K562 (cell line): Measurements from ENCODE around the gene ADAMTS6. TPM values are rescaled to one million over a fixed set of nuclear protein-coding genes. Genes with fewer than 3 reads are reported as not detected.

Experiments
- ATF7 ChIP-seq: fragments of 450-650 bp; IDR thresholded peaks from 2 replicates; pipeline ENCODE4 v1.7.1; 2014; ENCODE audit warnings: mild to moderate bottlenecking, moderate library complexity
- BDP1 ChIP-seq: IDR thresholded peaks from 3 replicates; pipeline ENCODE4 v1.6.1; 2011; ENCODE audit not compliant: insufficient read length, insufficient read depth
- CBX1 ChIP-seq: sonication (generic); IDR thresholded peaks from 2 replicates; pipeline ENCODE4 v1.6.1; 2016; ENCODE audit warnings: antibody characterized with exemption, low read depth, mild to moderate bottlenecking
- CTCF ChIP-seq, 3 experiments: IDR thresholded peaks in 2 of 3; conservative IDR thresholded peaks in 1 of 3; 2 replicates each; pipeline ENCODE4 v1.5.1; 2011 to 2012; ENCODE audit warnings: low read length in 3 of 3, mild to moderate bottlenecking in 3 of 3, control low read depth in 2 of 3, improper control_type of control experiment in 1 of 3, inconsistent platforms in 1 of 3, low read depth in 1 of 3, mixed read lengths in 1 of 3, moderate library complexity in 1 of 3; ENCODE audit not compliant: insufficient read depth in 2 of 3
- FUS ChIP-seq: fragments of 200-400 bp; formaldehyde crosslinking; optimal IDR thresholded peaks from 2 replicates; pipeline ENCODE3; 2017; ENCODE audit warnings: low read depth, low read length
- RAD21 ChIP-seq, 2 experiments: fragments of 250-450 bp in 1 of 2; fragments of 450-650 bp in 1 of 2; sonication (Bioruptor Pico) in 1 of 2; formaldehyde crosslinking in 1 of 2; IDR thresholded peaks in 1 of 2; conservative IDR thresholded peaks in 1 of 2; 2 replicates each; pipeline versions ENCODE4 v1.4.0 to v1.8.0; 2020 to 2022; ENCODE audit warnings: mild to moderate bottlenecking in 2 of 2, moderate library complexity in 1 of 2
- ZBTB8A ChIP-seq: fragments of 450-650 bp; IDR thresholded peaks from 2 replicates; pipeline ENCODE4 v1.6.1; 2018; ENCODE audit warnings: mild to moderate bottlenecking, moderate library complexity; ENCODE audit not compliant: partially characterized antibody
- ZNF668 ChIP-seq: fragments of 250-450 bp; sonication (Bioruptor Pico); IDR thresholded peaks from 2 replicates; pipeline ENCODE4 v1.8.0; 2022; ENCODE audit warnings: mild to moderate bottlenecking, inconsistent platforms
- ZNF699 ChIP-seq: fragments of 250-450 bp; sonication (Bioruptor Pico); IDR thresholded peaks from 2 replicates; pipeline ENCODE4 v1.8.0; 2021; ENCODE audit warnings: mild to moderate bottlenecking, moderate library complexity; ENCODE audit not compliant: insufficient replicate concordance
- polyA plus RNA-seq, 8 experiments: library from polyadenylated mRNA; depleted of rRNA in 4 of 8; stranded (reverse) in 5 of 8; unstranded in 3 of 8; fragments of >200 nt; fragmentation: Nextera tagmentation in 2 of 8; fragmentation: Illumina TruSeq in 1 of 8; extraction: Ambion mirVana in 2 of 8; extraction: Trizol in 1 of 8; gene quantifications; 2 replicates each; pipeline versions ENCODE4 v1.2.1 to v1.2.3, GENCODE V29; 2011 to 2014; ENCODE audit warnings: inconsistent platforms in 1 of 8, missing spikeins in 1 of 8
- total RNA-seq, 7 experiments: library from RNA; depleted of rRNA in 6 of 7; stranded (reverse); fragments of >200 nt in 6 of 7; fragmentation: Illumina TruSeq in 2 of 7; extraction: Trizol in 2 of 7; gene quantifications; 2 replicates each; pipeline versions ENCODE4 v1.2.1 to v1.2.3, GENCODE V29; 2011 to 2021; ENCODE audit warnings: low replicate concordance in 1 of 7
- TF ChIP-seq, protein P1 (sequence below): fragments of 200-600 bp; sonication (generic); IDR thresholded peaks from one replicate; pipeline ENCODE4 v1.6.1; 2012; ENCODE audit warnings: mild to moderate bottlenecking, low read depth, low read length, inconsistent platforms
- TF ChIP-seq, protein P2 (sequence below): fragments of 250-450 bp; sonication (Bioruptor Pico); IDR thresholded peaks from 2 replicates; pipeline ENCODE4 v1.4.0; 2020

Gene ADAMTS6
- total and polyA plus RNA-seq, 9 of the 15 experiments (the other 6 are each of a cell fraction or from before 2014, with no cell fraction given), result 0.57 to 5.3 (median 1.5) TPM

- TF ChIP-seq, protein P1, sequence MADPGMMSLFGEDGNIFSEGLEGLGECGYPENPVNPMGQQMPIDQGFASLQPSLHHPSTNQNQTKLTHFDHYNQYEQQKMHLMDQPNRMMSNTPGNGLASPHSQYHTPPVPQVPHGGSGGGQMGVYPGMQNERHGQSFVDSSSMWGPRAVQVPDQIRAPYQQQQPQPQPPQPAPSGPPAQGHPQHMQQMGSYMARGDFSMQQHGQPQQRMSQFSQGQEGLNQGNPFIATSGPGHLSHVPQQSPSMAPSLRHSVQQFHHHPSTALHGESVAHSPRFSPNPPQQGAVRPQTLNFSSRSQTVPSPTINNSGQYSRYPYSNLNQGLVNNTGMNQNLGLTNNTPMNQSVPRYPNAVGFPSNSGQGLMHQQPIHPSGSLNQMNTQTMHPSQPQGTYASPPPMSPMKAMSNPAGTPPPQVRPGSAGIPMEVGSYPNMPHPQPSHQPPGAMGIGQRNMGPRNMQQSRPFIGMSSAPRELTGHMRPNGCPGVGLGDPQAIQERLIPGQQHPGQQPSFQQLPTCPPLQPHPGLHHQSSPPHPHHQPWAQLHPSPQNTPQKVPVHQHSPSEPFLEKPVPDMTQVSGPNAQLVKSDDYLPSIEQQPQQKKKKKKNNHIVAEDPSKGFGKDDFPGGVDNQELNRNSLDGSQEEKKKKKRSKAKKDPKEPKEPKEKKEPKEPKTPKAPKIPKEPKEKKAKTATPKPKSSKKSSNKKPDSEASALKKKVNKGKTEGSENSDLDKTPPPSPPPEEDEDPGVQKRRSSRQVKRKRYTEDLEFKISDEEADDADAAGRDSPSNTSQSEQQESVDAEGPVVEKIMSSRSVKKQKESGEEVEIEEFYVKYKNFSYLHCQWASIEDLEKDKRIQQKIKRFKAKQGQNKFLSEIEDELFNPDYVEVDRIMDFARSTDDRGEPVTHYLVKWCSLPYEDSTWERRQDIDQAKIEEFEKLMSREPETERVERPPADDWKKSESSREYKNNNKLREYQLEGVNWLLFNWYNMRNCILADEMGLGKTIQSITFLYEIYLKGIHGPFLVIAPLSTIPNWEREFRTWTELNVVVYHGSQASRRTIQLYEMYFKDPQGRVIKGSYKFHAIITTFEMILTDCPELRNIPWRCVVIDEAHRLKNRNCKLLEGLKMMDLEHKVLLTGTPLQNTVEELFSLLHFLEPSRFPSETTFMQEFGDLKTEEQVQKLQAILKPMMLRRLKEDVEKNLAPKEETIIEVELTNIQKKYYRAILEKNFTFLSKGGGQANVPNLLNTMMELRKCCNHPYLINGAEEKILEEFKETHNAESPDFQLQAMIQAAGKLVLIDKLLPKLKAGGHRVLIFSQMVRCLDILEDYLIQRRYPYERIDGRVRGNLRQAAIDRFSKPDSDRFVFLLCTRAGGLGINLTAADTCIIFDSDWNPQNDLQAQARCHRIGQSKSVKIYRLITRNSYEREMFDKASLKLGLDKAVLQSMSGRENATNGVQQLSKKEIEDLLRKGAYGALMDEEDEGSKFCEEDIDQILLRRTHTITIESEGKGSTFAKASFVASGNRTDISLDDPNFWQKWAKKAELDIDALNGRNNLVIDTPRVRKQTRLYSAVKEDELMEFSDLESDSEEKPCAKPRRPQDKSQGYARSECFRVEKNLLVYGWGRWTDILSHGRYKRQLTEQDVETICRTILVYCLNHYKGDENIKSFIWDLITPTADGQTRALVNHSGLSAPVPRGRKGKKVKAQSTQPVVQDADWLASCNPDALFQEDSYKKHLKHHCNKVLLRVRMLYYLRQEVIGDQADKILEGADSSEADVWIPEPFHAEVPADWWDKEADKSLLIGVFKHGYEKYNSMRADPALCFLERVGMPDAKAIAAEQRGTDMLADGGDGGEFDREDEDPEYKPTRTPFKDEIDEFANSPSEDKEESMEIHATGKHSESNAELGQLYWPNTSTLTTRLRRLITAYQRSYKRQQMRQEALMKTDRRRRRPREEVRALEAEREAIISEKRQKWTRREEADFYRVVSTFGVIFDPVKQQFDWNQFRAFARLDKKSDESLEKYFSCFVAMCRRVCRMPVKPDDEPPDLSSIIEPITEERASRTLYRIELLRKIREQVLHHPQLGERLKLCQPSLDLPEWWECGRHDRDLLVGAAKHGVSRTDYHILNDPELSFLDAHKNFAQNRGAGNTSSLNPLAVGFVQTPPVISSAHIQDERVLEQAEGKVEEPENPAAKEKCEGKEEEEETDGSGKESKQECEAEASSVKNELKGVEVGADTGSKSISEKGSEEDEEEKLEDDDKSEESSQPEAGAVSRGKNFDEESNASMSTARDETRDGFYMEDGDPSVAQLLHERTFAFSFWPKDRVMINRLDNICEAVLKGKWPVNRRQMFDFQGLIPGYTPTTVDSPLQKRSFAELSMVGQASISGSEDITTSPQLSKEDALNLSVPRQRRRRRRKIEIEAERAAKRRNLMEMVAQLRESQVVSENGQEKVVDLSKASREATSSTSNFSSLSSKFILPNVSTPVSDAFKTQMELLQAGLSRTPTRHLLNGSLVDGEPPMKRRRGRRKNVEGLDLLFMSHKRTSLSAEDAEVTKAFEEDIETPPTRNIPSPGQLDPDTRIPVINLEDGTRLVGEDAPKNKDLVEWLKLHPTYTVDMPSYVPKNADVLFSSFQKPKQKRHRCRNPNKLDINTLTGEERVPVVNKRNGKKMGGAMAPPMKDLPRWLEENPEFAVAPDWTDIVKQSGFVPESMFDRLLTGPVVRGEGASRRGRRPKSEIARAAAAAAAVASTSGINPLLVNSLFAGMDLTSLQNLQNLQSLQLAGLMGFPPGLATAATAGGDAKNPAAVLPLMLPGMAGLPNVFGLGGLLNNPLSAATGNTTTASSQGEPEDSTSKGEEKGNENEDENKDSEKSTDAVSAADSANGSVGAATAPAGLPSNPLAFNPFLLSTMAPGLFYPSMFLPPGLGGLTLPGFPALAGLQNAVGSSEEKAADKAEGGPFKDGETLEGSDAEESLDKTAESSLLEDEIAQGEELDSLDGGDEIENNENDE, result no peak
- TF ChIP-seq FUS, result no peak
- no peak for TF ChIP-seq ZBTB8A
- TF ChIP-seq ATF7, result no peak
- TF ChIP-seq, protein P2, sequence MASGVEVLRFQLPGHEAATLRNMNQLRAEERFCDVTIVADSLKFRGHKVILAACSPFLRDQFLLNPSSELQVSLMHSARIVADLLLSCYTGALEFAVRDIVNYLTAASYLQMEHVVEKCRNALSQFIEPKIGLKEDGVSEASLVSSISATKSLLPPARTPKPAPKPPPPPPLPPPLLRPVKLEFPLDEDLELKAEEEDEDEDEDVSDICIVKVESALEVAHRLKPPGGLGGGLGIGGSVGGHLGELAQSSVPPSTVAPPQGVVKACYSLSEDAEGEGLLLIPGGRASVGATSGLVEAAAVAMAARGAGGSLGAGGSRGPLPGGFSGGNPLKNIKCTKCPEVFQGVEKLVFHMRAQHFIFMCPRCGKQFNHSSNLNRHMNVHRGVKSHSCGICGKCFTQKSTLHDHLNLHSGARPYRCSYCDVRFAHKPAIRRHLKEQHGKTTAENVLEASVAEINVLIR (CRISPR knock-in tag), result no peak
- TF ChIP-seq RAD21 (CRISPR knock-in tag; conservative IDR thresholded peaks at IDR 0.05 in 1 of 2, IDR thresholded peaks at IDR 0.05 in 1 of 2), result peak in 1 of 2 experiments; percentile 43; a peak in 2 of 4 replicates
- 0 out of 6 replicates have a peak, but pooled peaks of 1 of the 3 experiments have one; percentile 10 for TF ChIP-seq CTCF (IDR thresholded peaks at IDR 0.05 in 2 of 3, conservative IDR thresholded peaks at IDR 0.05 in 1 of 3; ENCODE audit: insufficient read depth in 2 of 3, low read depth in 1 of 3, low read length in 3 of 3)
- no peak for TF ChIP-seq BDP1
- no peak for TF ChIP-seq ZNF699
- no peak for TF ChIP-seq CBX1
- TF ChIP-seq ZNF668, result no peak
Observed at GRCh38 chr5:65382582-65382981, 99.1 kb downstream of the ADAMTS6 start (continued).
